IMR-90 (cell line): Measurements from ENCODE around the gene OR51A2. TPM values are rescaled to one million over a fixed set of nuclear protein-coding genes. Genes with fewer than 3 reads are reported as not detected.
"Not testable (repeated sequence)": the region's sequence is repeated elsewhere in the genome, so short reads cannot be mapped to it uniquely, and the experiment has no call there.

Experiments used
- ATAC-seq: fragments of 200-7000 bp; cut with Tn5 transposase; 2 replicates; pipeline ENCODE4 v1.9.1; 2020; ENCODE audit warnings: low read depth, mild to moderate bottlenecking, moderate library complexity
- Bru-seq: library from RNA; stranded (reverse); fragments of 400-500 nt; gene quantifications from one replicate; lab custom pipeline; 2021; lab: Mats Ljungman, UMichigan
- BruChase-seq, 2 experiments: library from RNA; stranded (reverse); fragments of 400-500 nt; gene quantifications; one replicate each; lab custom pipeline; 2021; lab: Mats Ljungman, UMichigan
- BruUV-seq: library from RNA; stranded (reverse); fragments of 400-500 nt; replicated peaks from 2 replicates; lab custom pipeline; 2021; lab: Mats Ljungman, UMichigan
- CTCF ChIA-PET: fragments of 300-600 bp; formaldehyde crosslinking; extraction: SDS; loops from one replicate; lab custom pipeline; 2021; ENCODE audit warnings: antibody characterized with exemption; lab: Yijun Ruan, JAX
- POLR2A ChIA-PET: fragments of 300-600 bp; sonication (Branson Sonifier 250); formaldehyde crosslinking; loops from one replicate; lab custom pipeline; 2022; ENCODE audit warnings: antibody characterized with exemption; ENCODE audit not compliant: unreplicated experiment; lab: Charles Lee
- DNase-seq: peaks from one replicate; pipeline ENCODE4 v3.0.0; 2013
- H2AFZ ChIP-seq: replicated peaks from 2 replicates; pipeline ENCODE3; 2013; ENCODE audit warnings: low read length, mild to moderate bottlenecking; ENCODE audit not compliant: poor library complexity
- H2AK5ac ChIP-seq: 2 replicates; pipeline ENCODE4 v1.6.1; 2013; ENCODE audit warnings: low read depth, low read length, inconsistent platforms
- H2AK9ac ChIP-seq: replicated peaks from 2 replicates; pipeline ENCODE3; 2013; ENCODE audit warnings: mild to moderate bottlenecking, low read depth, low read length, moderate library complexity; ENCODE audit not compliant: poor library complexity
- H2BK120ac ChIP-seq: 2 replicates; pipeline ENCODE4 v1.6.1; 2013; ENCODE audit warnings: low read depth, low read length, inconsistent platforms
- H2BK15ac ChIP-seq: 3 replicates; pipeline ENCODE4 v1.6.1; 2013; ENCODE audit warnings: low read depth, low read length, inconsistent platforms
- H2BK20ac ChIP-seq: 2 replicates; pipeline ENCODE4 v1.6.1; 2013; ENCODE audit warnings: low read depth, mild to moderate bottlenecking, inconsistent platforms, low read length, moderate library complexity
- H2BK5ac ChIP-seq: 2 replicates; pipeline ENCODE4 v1.6.1; 2013; ENCODE audit warnings: mild to moderate bottlenecking, low read depth, low read length, inconsistent platforms; ENCODE audit not compliant: poor library complexity, severe bottlenecking
- H3K14ac ChIP-seq: replicated peaks from 2 replicates; pipeline ENCODE4 v1.6.1; 2013; ENCODE audit warnings: low read depth, low read length, inconsistent platforms
- H3K18ac ChIP-seq: 2 replicates; pipeline ENCODE4 v1.6.1; 2013; ENCODE audit warnings: low read depth, low read length, control low read depth
- H3K23ac ChIP-seq: 2 replicates; pipeline ENCODE4 v1.6.1; 2013; ENCODE audit warnings: low read depth, low read length, inconsistent platforms
- H3K27ac ChIP-seq: 2 replicates; pipeline ENCODE4 v1.5.1; 2013; ENCODE audit warnings: mild to moderate bottlenecking, control low read depth, low read length; ENCODE audit not compliant: insufficient read depth
- H3K27me3 ChIP-seq: 2 replicates; pipeline ENCODE4 v1.6.1; 2013; ENCODE audit warnings: low read length; ENCODE audit not compliant: control insufficient read depth, insufficient read depth
- H3K36me3 ChIP-seq: 2 replicates; pipeline ENCODE4 v1.6.1; 2013; ENCODE audit warnings: low read length, mixed read lengths; ENCODE audit not compliant: control insufficient read depth, insufficient read depth
- H3K4ac ChIP-seq: 2 replicates; pipeline ENCODE4 v1.6.1; 2013; ENCODE audit warnings: low read depth, low read length, inconsistent platforms
- H3K4me1 ChIP-seq: 2 replicates; pipeline ENCODE4 v1.6.1; 2013; ENCODE audit warnings: low read length, mixed read lengths; ENCODE audit not compliant: control insufficient read depth, insufficient read depth
- H3K4me2 ChIP-seq: 2 replicates; pipeline ENCODE4 v1.6.1; 2013; ENCODE audit warnings: low read depth, mild to moderate bottlenecking, control low read depth, low read length, moderate library complexity
- H3K4me3 ChIP-seq: 2 replicates; pipeline ENCODE4 v1.5.1; 2013; ENCODE audit warnings: low read depth, mild to moderate bottlenecking, control low read depth, low read length, moderate library complexity; ENCODE audit not compliant: insufficient read depth
- H3K56ac ChIP-seq: 2 replicates; pipeline ENCODE4 v1.6.1; 2013; ENCODE audit warnings: low read length, inconsistent platforms; ENCODE audit not compliant: insufficient read depth; ENCODE audit errors: extremely low read depth
- H3K79me1 ChIP-seq, 2 experiments: 2 replicates each; pipeline ENCODE4 v1.6.1; 2013; ENCODE audit warnings: low read length in 2 of 2, inconsistent platforms in 1 of 2, low read depth in 1 of 2
- H3K9ac ChIP-seq: 2 replicates; pipeline ENCODE4 v1.6.1; 2013; ENCODE audit warnings: low read depth, low read length, control low read depth
- H3K9me1 ChIP-seq: 2 replicates; pipeline ENCODE4 v1.6.1; 2013; ENCODE audit warnings: low read length, inconsistent platforms; ENCODE audit not compliant: insufficient read depth
- H3K9me3 ChIP-seq: 2 replicates; pipeline ENCODE4 v1.6.1; 2013; ENCODE audit warnings: low read length; ENCODE audit not compliant: control insufficient read depth, insufficient read depth
- H4K20me1 ChIP-seq: 2 replicates; pipeline ENCODE4 v1.6.1; 2013; ENCODE audit warnings: low read length, inconsistent platforms; ENCODE audit not compliant: insufficient read depth
- H4K5ac ChIP-seq: 2 replicates; pipeline ENCODE4 v1.6.1; 2013; ENCODE audit warnings: mild to moderate bottlenecking, low read depth, low read length, control low read depth
- H4K8ac ChIP-seq, 2 experiments: 2 replicates each; pipeline ENCODE4 v1.6.1; 2013; ENCODE audit warnings: low read depth in 2 of 2, low read length in 2 of 2, control low read depth in 1 of 2, inconsistent platforms in 1 of 2
- H4K91ac ChIP-seq: 2 replicates; pipeline ENCODE4 v1.6.1; 2013; ENCODE audit warnings: low read depth, low read length, inconsistent platforms; ENCODE audit not compliant: insufficient read depth
- WGBS, 2 experiments: methylation state at CpG; one replicate each; pipeline versions ENCODE4 v1.1.5 to v1.1.7; 2013; ENCODE audit warnings: missing lambda C conversion rate in 2 of 2; ENCODE audit not compliant: insufficient read length in 1 of 2; ENCODE audit errors: extremely low coverage in 2 of 2; 5-methylcytosine and 5-hydroxymethylcytosine counted together
- dilution Hi-C: fragments of 300-500 bp; cut with HindIII; formaldehyde crosslinking; loops from one replicate; pipeline ENCODE4 v1.14.3; 2018; ENCODE audit warnings: low sequenced_read_pairs; ENCODE audit not compliant: unreplicated experiment
- in situ Hi-C: fragments of 300-500 bp; cut with MboI; formaldehyde crosslinking; loops from 3 replicates; pipeline ENCODE4 v1.14.3; 2019; ENCODE audit warnings: low sequenced_read_pairs, inconsistent platforms, mixed read lengths
- intact Hi-C: fragments of 100-400 bp; cut with micrococcal nuclease; formaldehyde crosslinking; loops from 2 replicates; pipeline ENCODE4 v1.10.0; 2022
- long read RNA-seq: library from polyadenylated mRNA; unstranded; transcript quantifications from one replicate; pipeline ENCODE4 v2.0.0, GENCODE V29; 2021; ENCODE audit not compliant: unreplicated experiment
- polyA plus RNA-seq, 3 experiments: library from polyadenylated mRNA; depleted of rRNA; stranded (reverse); fragments of >200 nt; gene quantifications; 2 replicates each; pipeline ENCODE4 v1.2.3, GENCODE V29; 2012; ENCODE audit warnings: low replicate concordance in 1 of 3
- total RNA-seq: library from RNA; depleted of rRNA; stranded (reverse); fragments of >200 nt; gene quantifications from 2 replicates; pipeline ENCODE4 v1.2.3, GENCODE V29; 2012; rRNA removed

Gene OR51A2
- total RNA-seq, result not detected in 2 replicates
- polyA plus RNA-seq (2012; rRNA removed), result not detected in 2 replicates
- polyA plus RNA-seq (2012; cell fraction: cytosol; rRNA removed), result not detected in 2 replicates
- polyA plus RNA-seq (2012; cell fraction: nucleus; rRNA removed; ENCODE audit: low replicate concordance), result not detected in 2 replicates
- not detected for Bru-seq, nascent RNA
- BruChase-seq, experiment 1, labeled RNA remaining after a 6-hour chase, result not detected
- BruChase-seq, experiment 2, labeled RNA remaining after a 2-hour chase, result not detected
- long read RNA-seq, result 0 reads

GRCh38 chr11:4955613-4956012 lies at the start of gene OR51A2:
OR51A2 (minus strand) TSS chr11:4955713; CDS start chr11:4955713, 0 bp downstream.
- H3K9me1 ChIP-seq, H3K18ac ChIP-seq, H3K4me3 ChIP-seq, intact Hi-C loops, H4K5ac ChIP-seq, H3K27ac ChIP-seq, H2BK15ac ChIP-seq, in situ Hi-C loops, H3K4me1 ChIP-seq, CTCF ChIA-PET, H4K20me1 ChIP-seq, H4K91ac ChIP-seq, H3K27me3 ChIP-seq, H2BK5ac ChIP-seq, H3K23ac ChIP-seq, DNase-seq, H3K56ac ChIP-seq, H3K4me2 ChIP-seq, H3K36me3 ChIP-seq, H2AFZ ChIP-seq, H3K14ac ChIP-seq, H2AK5ac ChIP-seq, H3K9ac ChIP-seq, H3K4ac ChIP-seq, H2BK20ac ChIP-seq, POLR2A ChIA-PET, H3K79me1 ChIP-seq, H2AK9ac ChIP-seq, H2BK120ac ChIP-seq, ATAC-seq, dilution Hi-C loops, H3K9me3 ChIP-seq, H4K8ac ChIP-seq, BruUV-seq: not testable (repeated sequence)
- WGBS, 2 experiments, result no CpG with 5 or more reads among the region's 2 CpGs
